ENCODE results near the gene RWDD4. TPM values are rescaled to one million over a fixed set of nuclear protein-coding genes. Genes with fewer than 3 reads are reported as not detected.
"Not testable (repeated sequence)": the region's sequence is repeated elsewhere in the genome, so short reads cannot be mapped to it uniquely, and the experiment has no call there.

RWDD4 gene
- total RNA-seq, 1 donor from 2014 or later = 14.8 TPM

GRCh38 chr4:183631577-183632198 lies 27.3 kb downstream of the RWDD4 start:
- no peak for DNase-seq (ENCODE audit: low spot score in 2 of 2, unreplicated experiment in 2 of 2)
- peaks cover 9% of the 10 kb centered on the region for H3K27me3 Mint-ChIP-seq (ENCODE audit: low read depth)
- no peak overlapping the region for H3K27ac Mint-ChIP-seq
- H3K9me3 Mint-ChIP-seq = no peaks in the 10 kb centered on the region
- H3K36me3 Mint-ChIP-seq = no peaks in the 10 kb centered on the region
- peaks cover 9% of the 10 kb centered on the region for H3K4me1 Mint-ChIP-seq
- no peak overlapping the region for H3K4me3 Mint-ChIP-seq
- TF ChIP-seq CTCF (IDR thresholded peaks at IDR 0.05; ENCODE audit: unreplicated experiment) = no peak

GRCh38 chr4:183627979-183628588 lies 30.9 kb downstream of the RWDD4 start:
- TF ChIP-seq CTCF (IDR thresholded peaks at IDR 0.05; ENCODE audit: unreplicated experiment) = no peak
- H3K27me3 Mint-ChIP-seq (ENCODE audit: low read depth) = peaks cover 12% of the 10 kb centered on the region
- H3K27ac Mint-ChIP-seq = no peak overlapping the region
- no peak overlapping the region for H3K4me3 Mint-ChIP-seq
- no peak for DNase-seq (ENCODE audit: low spot score in 2 of 2, unreplicated experiment in 2 of 2)
- no peaks in the 10 kb centered on the region for H3K36me3 Mint-ChIP-seq
- no peaks in the 10 kb centered on the region for H3K9me3 Mint-ChIP-seq
- no peaks in the 10 kb centered on the region for H3K4me1 Mint-ChIP-seq

- not testable (repeated sequence) for DNase-seq (ENCODE audit: low spot score in 2 of 2, unreplicated experiment in 2 of 2); H3K4me1 Mint-ChIP-seq; H3K36me3 Mint-ChIP-seq; H3K27ac Mint-ChIP-seq; H3K9me3 Mint-ChIP-seq; H3K4me3 Mint-ChIP-seq
- H3K27me3 Mint-ChIP-seq (ENCODE audit: low read depth) = peaks cover 13% of the 10 kb centered on the region
These were observed 31.7 kb downstream of the RWDD4 start for GRCh38 chr4:183627286-183627685.

GRCh38 chr4:183626168-183626567 lies 32.8 kb downstream of the RWDD4 start:
- no peaks in the 10 kb centered on the region for H3K9me3 Mint-ChIP-seq
- H3K36me3 Mint-ChIP-seq = no peaks in the 10 kb centered on the region
- TF ChIP-seq CTCF (IDR thresholded peaks at IDR 0.05; ENCODE audit: unreplicated experiment) = no peak
- no peak for DNase-seq (ENCODE audit: low spot score in 2 of 2, unreplicated experiment in 2 of 2)
- peaks cover 9% of the 10 kb centered on the region for H3K4me1 Mint-ChIP-seq
- H3K27me3 Mint-ChIP-seq (ENCODE audit: low read depth) = peaks cover 13% of the 10 kb centered on the region
- H3K27ac Mint-ChIP-seq = no peak overlapping the region
- no peak overlapping the region for H3K4me3 Mint-ChIP-seq

GRCh38 chr4:183624548-183624947 lies 34.4 kb downstream of the RWDD4 start:
- no peaks in the 10 kb centered on the region for H3K9me3 Mint-ChIP-seq
- H3K27ac Mint-ChIP-seq = no peak overlapping the region
- no peak overlapping the region for H3K4me3 Mint-ChIP-seq
- peaks cover 17% of the 10 kb centered on the region for H3K27me3 Mint-ChIP-seq (ENCODE audit: low read depth)
- no peak for TF ChIP-seq CTCF (IDR thresholded peaks at IDR 0.05; ENCODE audit: unreplicated experiment)
- H3K36me3 Mint-ChIP-seq = no peaks in the 10 kb centered on the region
- H3K4me1 Mint-ChIP-seq = peaks cover 9% of the 10 kb centered on the region
- DNase-seq (ENCODE audit: low spot score in 2 of 2, unreplicated experiment in 2 of 2) = no peak

GRCh38 chr4:183621875-183622274 lies 37.1 kb downstream of the RWDD4 start:
- no peak for TF ChIP-seq CTCF (IDR thresholded peaks at IDR 0.05; ENCODE audit: unreplicated experiment)
- no peak for DNase-seq (ENCODE audit: low spot score in 2 of 2, unreplicated experiment in 2 of 2)
- H3K9me3 Mint-ChIP-seq = no peaks in the 10 kb centered on the region
- H3K27ac Mint-ChIP-seq = no peak overlapping the region
- H3K4me1 Mint-ChIP-seq = peaks cover 15% of the 10 kb centered on the region
- H3K36me3 Mint-ChIP-seq = no peaks in the 10 kb centered on the region
- H3K27me3 Mint-ChIP-seq (ENCODE audit: low read depth) = peaks cover 9% of the 10 kb centered on the region
- H3K4me3 Mint-ChIP-seq = no peak overlapping the region

Data from mesothelial cell of epicardium (in vitro differentiated cells).